ENCODE data around the gene POLD2. TPM values are rescaled to one million over a fixed set of nuclear protein-coding genes. Genes with fewer than 3 reads are reported as not detected.

The POLD2 gene
- total and polyA plus RNA-seq, 2 experiments from 2014 or later, result 100 to 164 TPM

DNA sequence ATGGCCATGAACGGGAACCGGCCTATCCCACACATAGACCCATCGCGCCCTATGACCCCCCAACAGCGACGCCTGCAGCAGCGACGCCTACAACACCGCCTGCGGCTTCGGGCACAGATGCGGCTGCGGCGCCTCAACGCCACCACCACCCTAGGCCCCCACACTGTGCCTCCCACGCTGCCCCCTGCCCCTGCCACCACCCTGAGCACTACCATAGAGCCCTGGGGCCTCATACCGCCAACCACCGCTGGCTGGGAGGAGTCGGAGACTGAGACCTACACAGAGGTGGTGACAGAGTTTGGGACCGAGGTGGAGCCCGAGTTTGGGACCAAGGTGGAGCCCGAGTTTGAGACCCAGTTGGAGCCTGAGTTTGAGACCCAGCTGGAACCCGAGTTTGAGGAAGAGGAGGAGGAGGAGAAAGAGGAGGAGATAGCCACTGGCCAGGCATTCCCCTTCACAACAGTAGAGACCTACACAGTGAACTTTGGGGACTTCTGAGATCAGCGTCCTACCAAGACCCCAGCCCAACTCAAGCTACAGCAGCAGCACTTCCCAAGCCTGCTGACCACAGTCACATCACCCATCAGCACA is 9.5 kb downstream of the POLD2 start:
- WGBS, 2 experiments (ENCODE audit: low coverage in 1 of 2, low lambda C conversion rate in 2 of 2, missing lambda C conversion rate in 2 of 2), result 80 to 87% methylated on average over 10 to 24 of the region's 24 CpGs
- H3K4me3 ChIP-seq, result no peak overlapping the region
- no peak overlapping the region for H2AFZ ChIP-seq
- H3K4me2 ChIP-seq (ENCODE audit: unreplicated experiment), result no peak overlapping the region
- no peaks in the 10 kb centered on the region for H3K36me3 ChIP-seq (ENCODE audit: low read depth)
- no peaks in the 10 kb centered on the region for H4K20me1 ChIP-seq (ENCODE audit: insufficient read depth)
- in situ Hi-C loops (cut with MboI), result no loop called here
- no peaks in the 10 kb centered on the region; the same call in 1 of the 2 replicates for H3K79me2 ChIP-seq (ENCODE audit: insufficient read depth)
- H3K27me3 ChIP-seq (replicated peaks; ENCODE audit: insufficient read depth), result no peaks in the 10 kb centered on the region
- DNase-seq, result no peak
- no peak for TF ChIP-seq EZH2phosphoT487 (IDR thresholded peaks at IDR 0.05; ENCODE audit: insufficient read depth, low read depth)
- no peak for TF ChIP-seq EZH2 (IDR thresholded peaks at IDR 0.05; ENCODE audit: insufficient read depth, poor library complexity, severe bottlenecking)
- H3K4me1 ChIP-seq (ENCODE audit: insufficient read depth), result no peaks in the 10 kb centered on the region
- no peaks in the 10 kb centered on the region for H3K9me3 ChIP-seq (ENCODE audit: low read depth)
- no peaks in the 10 kb centered on the region for H3K9me2 ChIP-seq (ENCODE audit: insufficient read depth)
- no peaks in the 10 kb centered on the region for H3F3A ChIP-seq (ENCODE audit: insufficient read depth)
- no peak overlapping the region for H3K9ac ChIP-seq
- no peak overlapping the region for H3K27ac ChIP-seq

DNA sequence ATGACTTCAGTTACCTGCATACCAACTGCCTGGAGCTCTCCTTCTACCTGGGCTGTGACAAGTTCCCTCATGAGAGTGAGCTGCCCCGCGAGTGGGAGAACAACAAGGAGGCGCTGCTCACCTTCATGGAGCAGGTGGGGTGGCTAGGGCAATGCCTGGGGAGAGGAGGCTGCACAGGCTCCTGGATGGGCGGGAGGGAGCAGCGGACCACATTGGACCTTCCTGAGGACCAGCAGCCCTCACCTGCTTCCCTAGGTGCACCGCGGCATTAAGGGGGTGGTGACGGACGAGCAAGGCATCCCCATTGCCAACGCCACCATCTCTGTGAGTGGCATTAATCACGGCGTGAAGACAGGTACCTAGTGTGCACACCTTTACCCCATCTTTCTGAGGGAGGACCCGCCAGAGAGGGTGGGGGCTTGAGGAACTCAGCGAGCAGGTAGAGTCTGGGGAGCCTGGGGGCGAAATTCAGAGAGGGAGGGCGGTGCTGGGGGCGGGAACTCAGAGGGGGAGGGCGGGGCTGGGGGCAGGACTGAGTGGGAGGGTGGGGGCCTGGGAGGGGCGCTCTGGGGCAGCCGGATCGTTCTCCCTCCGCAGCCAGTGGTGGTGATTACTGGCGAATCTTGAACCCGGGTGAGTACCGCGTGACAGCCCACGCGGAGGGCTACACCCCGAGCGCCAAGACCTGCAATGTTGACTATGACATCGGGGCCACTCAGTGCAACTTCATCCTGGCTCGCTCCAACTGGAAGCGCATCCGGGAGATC is 10.2 kb downstream of the POLD2 start:
- no peak for DNase-seq
- H3K4me3 ChIP-seq, result no peak overlapping the region
- H3K4me2 ChIP-seq (ENCODE audit: unreplicated experiment), result no peak overlapping the region
- no peak overlapping the region for H3K9ac ChIP-seq
- H3K27ac ChIP-seq, result no peak overlapping the region
- no peaks in the 10 kb centered on the region for H3K27me3 ChIP-seq (replicated peaks; ENCODE audit: insufficient read depth)
- H3K4me1 ChIP-seq (ENCODE audit: insufficient read depth), result no peaks in the 10 kb centered on the region
- no peak overlapping the region for H2AFZ ChIP-seq
- H4K20me1 ChIP-seq (ENCODE audit: insufficient read depth), result no peaks in the 10 kb centered on the region
- 85 to 88% methylated on average over 23 to 30 of the region's 34 CpGs for WGBS, 2 experiments (ENCODE audit: low coverage in 1 of 2, low lambda C conversion rate in 2 of 2, missing lambda C conversion rate in 2 of 2)
- no peaks in the 10 kb centered on the region for H3K9me3 ChIP-seq (ENCODE audit: low read depth)
- TF ChIP-seq EZH2 (IDR thresholded peaks at IDR 0.05; ENCODE audit: insufficient read depth, poor library complexity, severe bottlenecking), result no peak
- TF ChIP-seq EZH2phosphoT487 (IDR thresholded peaks at IDR 0.05; ENCODE audit: insufficient read depth, low read depth), result no peak
- in situ Hi-C loops (cut with MboI), result no loop called here
- no peaks in the 10 kb centered on the region for H3F3A ChIP-seq (ENCODE audit: insufficient read depth)
- H3K79me2 ChIP-seq (ENCODE audit: insufficient read depth), result no peaks in the 10 kb centered on the region
- no peaks in the 10 kb centered on the region for H3K36me3 ChIP-seq (ENCODE audit: low read depth)
- no peaks in the 10 kb centered on the region for H3K9me2 ChIP-seq (ENCODE audit: insufficient read depth)

GRCh38 chr7:44112231-44112996 is 10.9 kb downstream of the POLD2 start:
- no peaks in the 10 kb centered on the region for H3K9me3 ChIP-seq (ENCODE audit: low read depth)
- TF ChIP-seq EZH2 (IDR thresholded peaks at IDR 0.05; ENCODE audit: insufficient read depth, poor library complexity, severe bottlenecking) (no peak), EZH2phosphoT487 (IDR thresholded peaks at IDR 0.05; ENCODE audit: insufficient read depth, low read depth) (no peak)
- H3K27ac ChIP-seq, result no peak overlapping the region
- H3K9ac ChIP-seq, result no peak overlapping the region
- no peaks in the 10 kb centered on the region for H3F3A ChIP-seq (ENCODE audit: insufficient read depth)
- peaks cover 5% of the 10 kb centered on the region for H3K79me2 ChIP-seq (ENCODE audit: insufficient read depth)
- no peaks in the 10 kb centered on the region for H3K9me2 ChIP-seq (ENCODE audit: insufficient read depth)
- no peaks in the 10 kb centered on the region for H4K20me1 ChIP-seq (ENCODE audit: insufficient read depth)
- no peaks in the 10 kb centered on the region for H3K27me3 ChIP-seq (replicated peaks; ENCODE audit: insufficient read depth)
- DNase-seq, result no peak
- H3K4me1 ChIP-seq (ENCODE audit: insufficient read depth), result no peaks in the 10 kb centered on the region
- H3K4me2 ChIP-seq (ENCODE audit: unreplicated experiment), result no peak overlapping the region
- in situ Hi-C loops (cut with MboI), result no loop called here
- no peaks in the 10 kb centered on the region for H3K36me3 ChIP-seq (ENCODE audit: low read depth)
- H2AFZ ChIP-seq, result no peak overlapping the region
- whole genome bisulfite sequencing, 2 experiments (ENCODE audit: low coverage in 1 of 2, low lambda C conversion rate in 2 of 2, missing lambda C conversion rate in 2 of 2), result 75 to 77% methylated on average over 34 to 41 of the region's 41 CpGs
- no peak overlapping the region for H3K4me3 ChIP-seq

GRCh38 chr7:44111761-44112160 is 11.6 kb downstream of the POLD2 start:
- H4K20me1 ChIP-seq (ENCODE audit: insufficient read depth), result no peaks in the 10 kb centered on the region
- in situ Hi-C loops (cut with MboI), result no loop called here
- H3K27ac ChIP-seq, result no peak overlapping the region
- whole genome bisulfite sequencing, 2 experiments (ENCODE audit: low coverage in 1 of 2, low lambda C conversion rate in 2 of 2, missing lambda C conversion rate in 2 of 2), result 87 to 89% methylated on average over 15 to 16 of the region's 16 CpGs
- no peaks in the 10 kb centered on the region for H3K27me3 ChIP-seq (replicated peaks; ENCODE audit: insufficient read depth)
- no peak overlapping the region for H3K9ac ChIP-seq
- H3K79me2 ChIP-seq (ENCODE audit: insufficient read depth), result peaks cover 12% of the 10 kb centered on the region
- TF ChIP-seq EZH2phosphoT487 (IDR thresholded peaks at IDR 0.05; ENCODE audit: insufficient read depth, low read depth) (no peak), EZH2 (IDR thresholded peaks at IDR 0.05; ENCODE audit: insufficient read depth, poor library complexity, severe bottlenecking) (no peak)
- H3K36me3 ChIP-seq (ENCODE audit: low read depth), result no peaks in the 10 kb centered on the region
- H2AFZ ChIP-seq, result no peak overlapping the region
- no peak overlapping the region for H3K4me3 ChIP-seq
- no peaks in the 10 kb centered on the region for H3K9me3 ChIP-seq (ENCODE audit: low read depth)
- no peaks in the 10 kb centered on the region for H3K9me2 ChIP-seq (ENCODE audit: insufficient read depth)
- H3K4me1 ChIP-seq (ENCODE audit: insufficient read depth), result peaks cover 1% of the 10 kb centered on the region; the same call in 1 of the 2 replicates
- no peaks in the 10 kb centered on the region for H3F3A ChIP-seq (ENCODE audit: insufficient read depth)
- DNase-seq, result no peak
- H3K4me2 ChIP-seq (ENCODE audit: unreplicated experiment), result no peak overlapping the region

Measured in GM23248 (cell line).